ENCODE results near the gene PCSK5. TPM values are rescaled to one million over a fixed set of nuclear protein-coding genes. Genes with fewer than 3 reads are reported as not detected.
A peak's percentile ranks its signal among the peaks of the same experiment; 100 is the strongest.

Gene PCSK5
- polyA plus RNA-seq, 1 donor (not counting 4 experiments of a cell fraction or from before 2014, with no cell fraction given) = 1.9 TPM

- no peaks in the 10 kb centered on the region for H3K9me3 ChIP-seq (ENCODE audit: control insufficient read depth, low read depth, low read length)
- H4K20me1 ChIP-seq (ENCODE audit: control insufficient read depth, extremely low read depth, insufficient read depth, low read length) = no peaks in the 10 kb centered on the region
- dilution Hi-C loops (cut with MboI; ENCODE audit: extremely low pct_ligation_motif_present, low sequenced_read_pairs) = no loop called here
- no peak overlapping the region for H3K9ac ChIP-seq (ENCODE audit: control insufficient read depth, extremely low read depth, insufficient read depth, low read length)
- DNase-seq (ENCODE audit: low read depth, low spot score) = peak; percentile 30
- H3K27me3 ChIP-seq (ENCODE audit: control insufficient read depth, extremely low read depth, insufficient read depth, low read length) = no peaks in the 10 kb centered on the region
- peak; percentile 41 for FAIRE-seq
- H3K4me1 ChIP-seq (ENCODE audit: control insufficient read depth, extremely low read depth, insufficient read depth, low read length) = peaks cover 2% of the 10 kb centered on the region
- H3K27ac ChIP-seq (ENCODE audit: control insufficient read depth, insufficient read depth, low read length) = no peak overlapping the region
- no peaks in the 10 kb centered on the region for H3K79me2 ChIP-seq (ENCODE audit: control insufficient read depth, insufficient read depth, low read length)
- no peak overlapping the region for H3K4me2 ChIP-seq (ENCODE audit: control insufficient read depth, extremely low read depth, insufficient read depth, low read depth, low read length)
- no peak overlapping the region for H2AFZ ChIP-seq (ENCODE audit: control insufficient read depth, low read length)
- H3K4me3 ChIP-seq (ENCODE audit: control insufficient read depth in 2 of 3, extremely low read depth in 1 of 3, insufficient read depth in 2 of 3, low read depth in 1 of 3, low read length in 3 of 3) = no peak overlapping the region
- no peaks in the 10 kb centered on the region for H3K9me1 ChIP-seq (ENCODE audit: control insufficient read depth, extremely low read depth, insufficient read depth, low read length)
- no peaks in the 10 kb centered on the region for H3K36me3 ChIP-seq (ENCODE audit: control insufficient read depth in 2 of 2, extremely low read depth in 1 of 2, insufficient read depth in 2 of 2, low read length in 2 of 2)
- no peak for TF ChIP-seq CTCF (optimal IDR thresholded peaks at IDR 0.05 in 1 of 3, IDR thresholded peaks at IDR 0.05 in 1 of 3, conservative IDR thresholded peaks at IDR 0.05 in 1 of 3; ENCODE audit: extremely low read depth in 1 of 3, insufficient read depth in 2 of 3, low read length in 3 of 3)
- TF ChIP-seq EZH2 (IDR thresholded peaks at IDR 0.05; ENCODE audit: low read length) = no peak
Measured at GRCh38 chr9:75906531-75906930, 16.1 kb downstream of the PCSK5 start.

- Histone ChIP-seq H3K9ac (ENCODE audit: control insufficient read depth, extremely low read depth, insufficient read depth, low read length) (no peak overlapping the region), H3K4me1 (ENCODE audit: control insufficient read depth, extremely low read depth, insufficient read depth, low read length) (peaks cover 2% of the 10 kb centered on the region), H3K4me3 (ENCODE audit: control insufficient read depth in 2 of 3, extremely low read depth in 1 of 3, insufficient read depth in 2 of 3, low read depth in 1 of 3, low read length in 3 of 3) (no peak overlapping the region), H3K9me1 (ENCODE audit: control insufficient read depth, extremely low read depth, insufficient read depth, low read length) (no peaks in the 10 kb centered on the region), H3K36me3 (ENCODE audit: control insufficient read depth in 2 of 2, extremely low read depth in 1 of 2, insufficient read depth in 2 of 2, low read length in 2 of 2) (no peaks in the 10 kb centered on the region), H3K9me3 (ENCODE audit: control insufficient read depth, low read depth, low read length) (no peaks in the 10 kb centered on the region), H4K20me1 (ENCODE audit: control insufficient read depth, extremely low read depth, insufficient read depth, low read length) (no peaks in the 10 kb centered on the region), H3K4me2 (ENCODE audit: control insufficient read depth, extremely low read depth, insufficient read depth, low read depth, low read length) (no peak overlapping the region), H3K27me3 (ENCODE audit: control insufficient read depth, extremely low read depth, insufficient read depth, low read length) (no peaks in the 10 kb centered on the region), H3K79me2 (ENCODE audit: control insufficient read depth, insufficient read depth, low read length) (no peaks in the 10 kb centered on the region), H2AFZ (ENCODE audit: control insufficient read depth, low read length) (no peak overlapping the region), H3K27ac (ENCODE audit: control insufficient read depth, insufficient read depth, low read length) (no peak overlapping the region)
- FAIRE-seq = no peak
- DNase-seq (ENCODE audit: low read depth, low spot score) = no peak
- TF ChIP-seq EZH2 (IDR thresholded peaks at IDR 0.05; ENCODE audit: low read length) (no peak), CTCF (optimal IDR thresholded peaks at IDR 0.05 in 1 of 3, IDR thresholded peaks at IDR 0.05 in 1 of 3, conservative IDR thresholded peaks at IDR 0.05 in 1 of 3; ENCODE audit: extremely low read depth in 1 of 3, insufficient read depth in 2 of 3, low read length in 3 of 3) (no peak)
- dilution Hi-C loops (cut with MboI; ENCODE audit: extremely low pct_ligation_motif_present, low sequenced_read_pairs) = no loop called here
Measured at GRCh38 chr9:75907329-75907728, 16.9 kb downstream of the PCSK5 start.
